ENCODE results near the gene CDKL1.
A peak's percentile ranks its signal among the peaks of the same experiment; 100 is the strongest.
"Not testable (repeated sequence)": the region's sequence is repeated elsewhere in the genome, so short reads cannot be mapped to it uniquely, and the experiment has no call there.

The CDKL1 gene

GRCh38 chr14:50331596-50331995, 65.1 kb downstream of the CDKL1 start:
- DNase-seq (ENCODE audit: low spot score): no peak

- DNase-seq (ENCODE audit: low spot score): peak; percentile 69
Measured at GRCh38 chr14:50321009-50321660, 75.5 kb downstream of the CDKL1 start.

GRCh38 chr14:50320283-50320682, 76.4 kb downstream of the CDKL1 start:
- no peak for DNase-seq (ENCODE audit: low spot score)

DNA sequence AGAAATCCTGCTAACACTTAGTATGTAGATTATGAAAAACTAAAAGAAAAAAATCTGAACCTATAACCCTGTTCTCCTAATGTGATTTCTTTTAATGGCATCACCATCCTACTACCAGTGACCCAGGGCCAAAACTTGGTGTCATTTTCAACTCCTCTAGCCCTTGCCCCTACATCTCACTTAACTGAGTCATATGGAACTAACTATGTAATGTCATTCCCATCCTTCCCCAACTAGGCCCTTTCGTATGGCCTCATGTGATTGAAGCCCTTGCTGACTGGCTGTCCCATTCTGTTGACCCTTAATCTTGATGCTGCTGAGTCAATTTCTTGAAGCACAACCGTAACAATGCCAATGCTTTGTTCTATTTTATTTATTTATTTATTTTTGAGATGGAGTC, 77.0 kb downstream of the CDKL1 start:
- DNase-seq (ENCODE audit: low spot score): no peak

DNA sequence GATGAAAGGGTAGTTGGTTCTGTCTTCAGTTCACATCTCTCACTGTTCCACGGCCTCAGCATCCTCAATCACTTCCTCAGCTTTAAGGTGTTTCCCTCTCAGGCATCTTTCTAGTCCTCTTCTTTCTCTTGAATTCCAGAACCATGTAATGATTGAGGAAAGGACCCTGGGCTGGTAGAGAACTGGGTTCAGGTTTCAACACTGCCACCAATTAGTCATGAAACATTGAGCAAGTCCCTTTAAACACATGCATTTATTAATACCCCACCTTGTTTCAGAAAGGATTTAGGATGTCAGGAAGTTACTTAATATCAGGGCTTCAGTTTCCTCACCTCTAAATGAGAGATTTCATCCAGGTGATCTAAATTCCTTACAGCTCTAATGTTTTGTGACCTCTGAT, 77.4 kb downstream of the CDKL1 start:
- no peak for DNase-seq (ENCODE audit: low spot score)

DNA sequence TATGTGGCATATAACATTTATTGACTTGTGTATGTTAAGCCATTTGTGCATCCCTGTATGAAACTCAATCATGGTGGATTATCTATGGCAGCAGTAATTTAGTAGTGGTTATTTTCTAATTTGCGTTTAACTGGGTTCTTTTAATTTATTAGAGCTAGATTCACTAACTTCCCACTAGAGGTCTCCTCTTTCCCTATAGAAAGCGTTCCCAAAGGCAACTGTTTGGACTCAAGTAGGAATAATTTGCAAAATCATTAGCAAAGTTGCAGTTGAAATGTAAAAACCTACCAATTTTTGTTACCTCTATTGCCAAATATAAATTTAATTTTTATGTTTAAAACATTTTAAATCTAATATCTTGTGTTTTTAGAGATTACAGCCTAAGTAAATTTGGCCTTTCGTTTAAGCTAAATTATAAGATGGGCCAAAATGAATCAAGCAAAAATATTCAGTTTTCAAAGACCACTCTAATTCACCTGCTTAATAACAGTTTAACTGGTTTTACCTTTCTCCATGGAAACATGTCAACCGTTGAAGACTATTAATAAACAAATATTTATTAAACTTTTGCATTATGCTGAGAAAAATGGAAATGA, 78.6 kb downstream of the CDKL1 start:
- DNase-seq (ENCODE audit: low spot score): peak; percentile 37

GRCh38 chr14:50314098-50314497, 82.6 kb downstream of the CDKL1 start:
- not testable (repeated sequence) for DNase-seq (ENCODE audit: low spot score)

DNA sequence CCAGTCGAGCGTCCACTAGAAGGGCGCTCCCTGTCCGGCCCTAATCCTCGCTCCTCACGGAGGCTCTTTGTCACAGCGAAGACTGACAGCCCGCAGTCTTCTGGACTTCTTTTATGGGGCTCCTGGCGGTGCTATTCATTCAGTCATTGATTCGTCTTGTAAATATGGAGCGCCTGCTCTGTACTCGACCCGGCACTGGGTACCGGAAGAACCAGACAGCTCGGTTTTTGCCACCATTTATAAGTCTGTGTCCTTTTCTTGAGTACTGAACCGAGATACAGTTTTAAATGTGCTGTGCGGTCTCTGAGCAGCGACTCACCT, 84.0 kb downstream of the CDKL1 start:
- DNase-seq (ENCODE audit: low spot score): no peak

GRCh38 chr14:50311972-50312733, 84.5 kb downstream of the CDKL1 start, which contains the start of the genes DMAC2L and L2HGDH:
DMAC2L (plus strand) TSS chr14:50312324; CDS start chr14:50321488, 9,164 bp downstream.
L2HGDH (minus strand) TSS chr14:50312229; CDS start chr14:50312150, 79 bp downstream.
- peak; percentile 98 for DNase-seq (ENCODE audit: low spot score)

DNA sequence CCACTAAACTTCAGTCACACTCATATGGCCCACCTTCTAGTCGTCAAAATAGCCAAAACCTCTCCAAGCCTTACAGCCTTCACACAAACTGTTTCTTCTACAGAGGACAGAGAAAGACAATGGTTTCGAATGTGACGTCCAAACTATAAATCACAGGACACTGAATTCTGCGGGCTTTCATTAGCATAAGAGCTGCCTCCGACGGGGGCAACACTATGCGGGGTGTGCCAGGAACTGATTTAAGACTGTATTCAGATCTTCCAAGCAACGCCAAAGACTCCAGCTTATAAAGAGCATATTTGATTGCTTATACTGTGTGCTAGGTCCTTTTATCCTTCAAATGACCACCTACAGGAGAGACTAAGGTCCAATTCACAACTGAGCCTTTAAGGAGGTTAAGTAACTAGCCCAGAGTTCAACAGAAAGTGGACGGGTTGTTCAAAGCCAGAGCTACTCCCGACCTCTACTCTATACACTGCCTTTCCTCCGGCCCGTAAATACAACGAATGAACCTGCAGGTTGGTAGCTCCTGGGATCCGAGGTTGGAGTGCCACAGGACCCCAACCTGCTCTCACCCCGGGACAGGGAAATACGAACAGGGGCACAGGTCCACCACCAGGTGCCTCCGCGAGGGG, 85.2 kb downstream of the CDKL1 start:
- DNase-seq (ENCODE audit: low spot score): no peak

DNA sequence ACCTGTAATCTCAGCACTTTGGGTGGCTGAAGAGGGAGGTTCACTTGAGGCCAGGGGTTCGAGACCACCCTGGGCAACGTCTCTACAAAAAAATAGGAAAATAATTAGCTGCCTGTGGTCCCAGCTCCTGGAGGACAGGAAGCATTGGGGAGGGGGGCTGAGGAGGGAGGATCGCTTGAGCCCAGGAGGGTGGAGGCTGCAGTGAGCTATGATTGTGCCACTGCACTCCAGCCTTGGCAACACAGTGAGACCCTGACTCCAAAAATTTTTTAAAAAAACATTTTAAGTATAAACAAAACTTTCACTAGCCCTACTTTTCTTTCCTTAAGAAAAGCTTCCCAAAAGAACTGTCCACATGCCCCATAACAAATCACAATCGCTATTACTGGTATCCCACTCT, 86.2 kb downstream of the CDKL1 start:
- no peak for DNase-seq (ENCODE audit: low spot score)

DNA sequence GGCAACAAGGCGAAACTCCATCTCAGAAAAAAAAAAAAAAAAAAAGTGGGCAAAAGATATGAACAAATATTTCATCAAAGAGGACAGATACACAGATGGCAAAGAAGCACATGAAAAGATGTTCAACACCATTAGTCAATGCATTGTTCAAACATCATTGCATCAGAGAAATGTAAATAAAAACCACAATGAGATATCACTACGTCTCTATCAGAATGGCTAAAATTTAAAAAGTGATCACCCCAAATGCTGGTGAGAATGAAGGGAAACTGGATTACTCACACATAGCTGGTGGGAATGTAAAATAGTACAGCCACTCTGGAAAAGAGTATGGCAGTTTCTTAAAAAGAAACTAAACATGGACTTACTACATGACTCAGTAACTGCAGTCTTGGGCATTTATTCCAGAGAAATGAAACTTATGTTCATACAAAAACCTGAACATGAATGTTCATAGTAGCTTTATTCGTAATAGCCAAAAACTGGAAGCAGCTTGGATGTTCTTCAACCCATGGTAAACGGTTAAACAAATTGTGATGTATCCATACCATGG, 88.2 kb downstream of the CDKL1 start:
- DNase-seq (ENCODE audit: low spot score): no peak

DNA sequence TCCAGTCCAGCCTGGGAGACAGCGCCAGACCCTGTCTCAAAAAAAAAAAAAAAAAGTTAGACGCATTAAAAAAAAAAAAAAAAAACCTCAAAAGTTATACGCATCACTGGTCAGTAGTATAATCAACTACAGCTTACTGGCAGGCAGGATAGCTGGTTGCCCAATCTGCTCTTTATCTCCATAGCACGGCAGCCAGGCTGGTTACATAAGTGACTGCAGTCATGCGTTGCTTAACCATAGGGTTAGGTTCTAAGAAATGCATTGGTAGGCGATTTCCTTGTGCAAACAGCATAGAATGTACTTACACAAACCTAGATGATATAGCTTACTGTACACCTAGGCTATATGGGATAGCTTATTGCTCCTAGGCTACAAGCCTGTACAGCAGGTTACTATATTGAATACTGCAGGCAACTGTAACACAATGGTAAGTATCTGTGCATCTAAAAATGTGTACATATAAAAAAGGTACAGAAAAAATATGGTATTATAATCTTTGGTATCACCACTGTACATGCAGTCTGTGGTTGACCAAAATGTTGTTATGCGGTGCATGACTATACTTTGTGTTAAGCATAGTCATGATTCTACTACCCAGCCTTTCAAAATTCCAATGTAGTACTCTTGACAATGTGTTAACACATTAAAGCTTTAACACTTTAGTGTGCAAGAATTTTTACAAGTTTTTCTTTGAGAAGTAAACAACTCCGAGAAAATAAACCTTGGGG, 92.8 kb downstream of the CDKL1 start:
- DNase-seq (ENCODE audit: low spot score): peak; percentile 31

DNA sequence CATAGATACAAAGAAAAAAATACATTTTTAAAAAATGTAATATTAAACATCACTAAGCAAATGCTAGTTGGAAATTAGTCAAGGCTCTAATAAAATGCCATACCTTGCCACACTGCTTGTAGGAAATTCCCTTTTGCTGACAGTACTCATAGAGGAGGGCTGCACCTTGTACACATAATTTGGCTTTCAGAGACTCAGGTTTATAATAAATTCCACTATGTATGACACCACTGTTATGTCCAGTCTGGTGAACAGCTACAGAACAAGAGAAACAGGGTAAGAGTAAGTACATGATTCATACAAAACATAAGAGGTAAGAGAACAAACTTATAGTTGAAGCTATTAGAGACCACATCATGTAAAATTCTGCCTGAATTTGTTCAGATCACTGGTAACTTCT, 94.8 kb downstream of the CDKL1 start:
- no peak for DNase-seq (ENCODE audit: low spot score)

DNA sequence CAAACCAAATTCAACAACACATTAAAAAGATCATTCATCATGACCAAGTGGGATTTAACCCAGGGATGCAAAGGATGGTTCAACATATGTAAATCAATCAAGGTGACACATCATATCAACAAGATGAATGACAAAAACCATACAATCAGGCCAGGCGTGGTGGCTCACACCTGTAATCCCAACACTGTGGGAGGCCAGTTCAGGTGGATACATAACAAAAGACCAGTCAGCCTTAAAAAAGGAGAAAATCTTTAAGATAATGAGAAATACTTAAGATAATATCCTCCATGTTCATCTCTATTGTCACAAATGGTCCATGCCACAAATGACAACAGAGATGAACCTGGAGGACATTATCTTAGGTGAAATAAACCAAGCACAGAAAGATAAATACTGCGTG, 97.1 kb downstream of the CDKL1 start:
- no peak for DNase-seq (ENCODE audit: low spot score)

DNA sequence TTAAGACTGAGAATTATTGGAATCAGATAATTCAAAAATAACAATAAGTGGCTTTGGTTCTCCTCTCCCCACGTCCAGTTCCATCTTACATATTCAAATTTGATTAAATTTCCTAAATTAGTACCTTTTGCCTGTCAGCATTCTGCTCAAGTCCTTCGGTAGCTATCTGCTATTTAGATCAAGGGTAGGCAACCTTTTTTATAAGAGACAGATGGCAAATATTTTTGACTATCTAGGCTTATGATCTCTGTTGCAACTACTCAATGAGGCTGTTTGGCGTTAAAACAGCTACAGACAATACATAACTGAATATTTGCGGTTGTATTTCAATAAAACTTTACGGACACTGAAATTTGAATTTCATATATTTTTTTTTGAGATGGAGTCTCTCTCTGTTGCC, 106.4 kb downstream of the CDKL1 start:
- DNase-seq (ENCODE audit: low spot score): no peak

DNA sequence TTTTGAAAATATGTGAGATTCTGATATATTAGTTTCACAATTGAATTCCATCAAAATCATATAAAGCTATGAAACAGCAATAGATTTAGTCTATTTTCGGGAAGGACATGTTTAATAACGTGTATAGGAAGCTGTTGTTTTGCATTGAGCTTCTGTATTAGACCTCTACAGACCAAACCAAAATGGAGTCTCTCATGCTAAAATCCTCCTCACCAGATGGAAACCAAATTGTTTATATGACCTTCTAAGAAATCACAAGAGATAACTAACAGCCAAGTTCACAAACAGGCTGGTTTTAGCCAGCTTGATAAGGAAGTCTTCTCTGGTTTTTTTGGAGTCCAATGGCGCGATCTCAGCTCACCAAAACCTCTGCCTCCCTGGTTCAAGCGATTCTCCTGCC, 108.5 kb downstream of the CDKL1 start:
- no peak for DNase-seq (ENCODE audit: low spot score)

GRCh38 chr14:50285861-50286260, 110.8 kb downstream of the CDKL1 start:
- DNase-seq (ENCODE audit: low spot score): no peak

All from iPS-NIHi11 (cell line).